Skeletal muscle tissue (tissue), 4 donors: ENCODE measurements around the gene ARRDC3. TPM values are rescaled to one million over a fixed set of nuclear protein-coding genes. Genes with fewer than 3 reads are reported as not detected.
"Not testable (repeated sequence)": the region's sequence is repeated elsewhere in the genome, so short reads cannot be mapped to it uniquely, and the experiment has no call there.

Experiments used
- H3K27ac ChIP-seq: one replicate; pipeline ENCODE4 v1.7.0; 2013; ENCODE audit warnings: mild to moderate bottlenecking, low read depth, low read length, inconsistent platforms
- H3K27me3 ChIP-seq, 3 donors: one replicate each; pipeline ENCODE4 v1.7.0; 2013; ENCODE audit warnings: low read length in 3 of 3; ENCODE audit not compliant: control insufficient read depth in 3 of 3, insufficient read depth in 3 of 3
- H3K36me3 ChIP-seq, 3 donors: one replicate each; pipeline ENCODE4 v1.7.0; 2013; ENCODE audit warnings: low read length in 3 of 3; ENCODE audit not compliant: control insufficient read depth in 3 of 3, insufficient read depth in 3 of 3
- H3K4me1 ChIP-seq, 3 donors: one replicate each; pipeline ENCODE4 v1.7.0; 2013; ENCODE audit warnings: low read length in 3 of 3, mild to moderate bottlenecking in 3 of 3; ENCODE audit not compliant: control insufficient read depth in 3 of 3, insufficient read depth in 3 of 3
- H3K4me3 ChIP-seq, 3 donors: one replicate each; pipeline ENCODE4 v1.7.0; 2013; ENCODE audit warnings: low read length in 3 of 3
- H3K9ac ChIP-seq, 3 donors: one replicate each; pipeline ENCODE4 v1.7.0; 2013; ENCODE audit warnings: low read length in 3 of 3, mild to moderate bottlenecking in 3 of 3, moderate library complexity in 2 of 3, low read depth in 1 of 3
- H3K9me3 ChIP-seq, 3 donors: one replicate each; pipeline ENCODE4 v1.7.0; 2013; ENCODE audit warnings: low read length in 3 of 3; ENCODE audit not compliant: control insufficient read depth in 3 of 3
- total RNA-seq: library from RNA; depleted of rRNA; stranded (reverse); fragments of >200 nt; gene quantifications from one replicate; pipeline ENCODE4 v1.2.3, GENCODE V29; 2014
- donor health status: Osteomylitis.

Gene ARRDC3
- total RNA-seq, 1 donor from 2014 or later, result 132 TPM

- not testable (repeated sequence) for H3K9ac ChIP-seq, H3K4me3 ChIP-seq, H3K9me3 ChIP-seq, H3K36me3 ChIP-seq, H3K27ac ChIP-seq, H3K27me3 ChIP-seq
- H3K4me1 ChIP-seq, result peaks cover 0 to 10% (median 7%) of the 10 kb centered on the region in 3 donors
Observed at GRCh38 chr5:91385596-91385995, 2.5 kb upstream of the ARRDC3 start.

- H3K9ac ChIP-seq, result peak overlapping the region in 1 of 3 donors; percentile 95
Observed at GRCh38 chr5:91384671-91385430, 1.7 kb upstream of the ARRDC3 start.

GRCh38 chr5:91383956-91384300 lies 811 bp upstream of the ARRDC3 start:
- Histone ChIP-seq H3K4me1 (peaks cover 0 to 10% (median 7%) of the 10 kb centered on the region in 3 donors), H3K9me3 (no peaks in the 10 kb centered on the region), H3K27ac (peak overlapping the region; percentile 99), H3K4me3 (peak overlapping the region; percentile 71 to 88 (median 87)), H3K9ac (peak overlapping the region; percentile 88 to 95 (median 89)), H3K36me3 (no peaks in the 10 kb centered on the region), H3K27me3 (no peaks in the 10 kb centered on the region)

More at GRCh38 chr5:91384671-91385430, 1.7 kb upstream of the ARRDC3 start:
- Histone ChIP-seq H3K9me3 (no peaks in the 10 kb centered on the region), H3K4me1 (peaks cover 0 to 10% (median 7%) of the 10 kb centered on the region in 3 donors), H3K4me3 (peak overlapping the region in 2 of 3 donors; percentile 30 to 71), H3K27me3 (no peaks in the 10 kb centered on the region), H3K36me3 (no peaks in the 10 kb centered on the region), H3K27ac (peak overlapping the region; percentile 99)

GRCh38 chr5:91382530-91383026 lies 539 bp downstream of the ARRDC3 start:
- Histone ChIP-seq H3K9ac (peak overlapping the region; percentile 88 to 95 (median 91)), H3K36me3 (peaks cover 0 to 4% (median 0%) of the 10 kb centered on the region in 3 donors), H3K27me3 (no peaks in the 10 kb centered on the region), H3K4me1 (peaks cover 4 to 13% (median 7%) of the 10 kb centered on the region in 3 donors), H3K4me3 (peak overlapping the region; percentile 71 to 88 (median 87)), H3K9me3 (no peaks in the 10 kb centered on the region), H3K27ac (peak overlapping the region; percentile 99)

- peaks cover 4 to 15% (median 7%) of the 10 kb centered on the region in 3 donors for H3K4me1 ChIP-seq
- no peaks in the 10 kb centered on the region for H3K27me3 ChIP-seq
- no peaks in the 10 kb centered on the region for H3K9me3 ChIP-seq
- H3K36me3 ChIP-seq, result peaks cover 0 to 4% (median 0%) of the 10 kb centered on the region in 3 donors
- peak overlapping the region; percentile 99 for H3K27ac ChIP-seq
- H3K9ac ChIP-seq, result peak overlapping the region; percentile 88 to 95 (median 91)
- peak overlapping the region; percentile 71 to 88 (median 87) for H3K4me3 ChIP-seq
Observed at GRCh38 chr5:91381774-91382359, 1.2 kb downstream of the ARRDC3 start.

- Histone ChIP-seq H3K4me3 (peak overlapping the region; percentile 71 to 88 (median 87)), H3K36me3 (peaks cover 0 to 7% (median 0%) of the 10 kb centered on the region in 3 donors), H3K27ac (peak overlapping the region; percentile 99), H3K27me3 (no peaks in the 10 kb centered on the region), H3K9ac (peak overlapping the region; percentile 88 to 95 (median 91)), H3K9me3 (no peaks in the 10 kb centered on the region), H3K4me1 (peaks cover 4 to 15% (median 7%) of the 10 kb centered on the region in 3 donors)
Observed at GRCh38 chr5:91381239-91381773, 1.8 kb downstream of the ARRDC3 start.

- Histone ChIP-seq H3K36me3 (peaks cover 0 to 7% (median 0%) of the 10 kb centered on the region in 3 donors), H3K27ac (peak overlapping the region; percentile 99), H3K27me3 (no peaks in the 10 kb centered on the region), H3K9me3 (no peaks in the 10 kb centered on the region), H3K9ac (peak overlapping the region; percentile 97 to 100 (median 98)), H3K4me3 (peak overlapping the region; percentile 71 to 98 (median 87)), H3K4me1 (peaks cover 4 to 15% (median 7%) of the 10 kb centered on the region in 3 donors)
Observed at GRCh38 chr5:91380491-91381238, 2.5 kb downstream of the ARRDC3 start.

- Histone ChIP-seq H3K9me3 (no peaks in the 10 kb centered on the region), H3K4me3 (peak overlapping the region; percentile 71 to 98 (median 87)), H3K4me1 (peaks cover 4 to 15% (median 7%) of the 10 kb centered on the region in 3 donors), H3K36me3 (peaks cover 1 to 12% (median 3%) of the 10 kb centered on the region in 3 donors), H3K27me3 (no peaks in the 10 kb centered on the region), H3K27ac (peak overlapping the region; percentile 99), H3K9ac (peak overlapping the region; percentile 97 to 100 (median 98))
Observed at GRCh38 chr5:91379914-91380490, 3.1 kb downstream of the ARRDC3 start.

GRCh38 chr5:91379246-91379913 lies 3.7 kb downstream of the ARRDC3 start:
- Histone ChIP-seq H3K27ac (peak overlapping the region; percentile 99), H3K4me1 (peaks cover 4 to 11% (median 6%) of the 10 kb centered on the region in 3 donors), H3K4me3 (peak overlapping the region; percentile 71 to 96 (median 87)), H3K9me3 (no peaks in the 10 kb centered on the region), H3K36me3 (peaks cover 7 to 18% (median 10%) of the 10 kb centered on the region in 3 donors), H3K9ac (peak overlapping the region; percentile 97 to 100 (median 98)), H3K27me3 (no peaks in the 10 kb centered on the region)
